ENCODE results near the gene KIF1C. TPM values are rescaled to one million over a fixed set of nuclear protein-coding genes. Genes with fewer than 3 reads are reported as not detected.

The KIF1C gene
- 39.5 and 44.4 TPM in 2 replicates for total RNA-seq

DNA sequence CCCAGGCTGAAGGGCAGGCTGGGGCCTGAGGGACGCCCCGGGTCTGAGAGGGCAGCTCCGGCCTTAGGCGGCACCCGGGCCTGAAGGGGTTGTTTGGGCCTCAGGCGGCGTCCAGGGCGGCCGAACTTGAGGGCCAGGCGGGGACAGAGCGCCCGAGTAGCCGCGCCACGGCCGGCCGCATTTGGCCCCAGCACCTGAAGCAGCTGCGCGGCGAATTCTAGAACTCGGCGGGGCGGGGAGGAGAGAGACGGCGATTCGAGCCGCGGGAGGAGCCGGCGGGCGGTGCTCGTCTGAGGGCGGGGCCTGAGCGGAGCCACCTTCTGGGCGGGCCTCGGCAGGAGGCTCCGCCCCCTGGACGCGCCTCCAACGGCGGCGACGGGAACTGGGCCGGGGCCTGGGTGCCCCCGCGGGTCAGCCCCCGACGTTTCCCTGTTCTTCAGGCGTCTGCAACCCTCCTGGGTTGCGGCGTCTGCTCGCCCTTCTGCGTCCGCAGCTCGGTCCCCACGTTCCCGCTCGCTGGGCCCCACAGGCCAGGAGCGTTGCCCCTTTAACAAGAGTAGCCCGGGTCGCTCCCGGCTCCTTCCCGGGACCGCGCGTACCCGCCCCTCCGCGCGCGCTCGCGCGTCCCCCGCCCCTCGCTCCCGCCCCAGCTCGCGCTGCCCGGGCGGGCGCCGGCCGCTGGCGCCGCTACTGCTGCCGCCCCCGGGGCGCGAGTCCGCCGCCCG is at the start of gene KIF1C, which contains the start of gene INCA1:
KIF1C (plus strand) TSS at position 649 of the 725 bp plus-strand sequence. CDS start 2,297 bp downstream, outside the sequence.
INCA1 (minus strand) TSS at position 221 of the 725 bp plus-strand sequence. CDS start 3,085 bp downstream, outside the sequence.

DNA sequence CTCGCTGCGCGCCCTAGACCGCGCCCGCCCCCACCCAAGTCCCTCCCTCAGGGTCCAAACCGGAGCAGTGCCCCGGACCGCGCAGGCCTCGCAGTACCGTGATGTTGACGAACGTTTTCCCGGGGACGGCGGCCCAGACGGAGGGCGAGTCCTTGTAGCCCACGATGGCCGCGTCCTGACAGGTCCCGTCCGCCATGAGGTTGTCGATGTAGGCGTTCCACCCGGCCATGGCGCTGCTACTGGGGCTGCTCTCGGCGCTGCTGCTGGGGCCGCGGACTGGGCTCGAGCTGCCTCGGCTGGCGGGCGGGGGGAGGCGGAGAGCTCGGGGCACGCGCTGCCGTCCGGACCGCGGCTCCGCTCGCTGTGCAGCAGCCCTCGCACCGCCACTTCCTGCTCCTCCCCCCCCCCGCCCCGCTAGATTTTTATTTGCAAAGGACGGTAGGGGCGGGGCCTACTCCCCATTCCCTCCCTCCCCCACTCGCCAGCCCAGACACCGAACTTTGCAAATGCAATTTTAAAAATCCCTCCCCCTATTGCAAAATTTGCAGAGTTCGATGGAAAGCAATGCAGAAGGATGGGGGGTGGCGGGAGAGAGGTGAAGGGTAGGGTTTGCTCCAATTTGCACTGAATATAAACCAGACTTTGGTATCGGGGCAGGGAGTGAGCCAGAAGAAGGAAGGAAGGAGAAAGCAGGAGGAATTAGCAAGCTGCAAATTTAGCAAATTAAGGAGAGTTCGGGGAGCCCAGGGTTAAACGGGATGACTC is 49.4 kb upstream of the KIF1C start, which contains the start of gene PFN1:
PFN1 (minus strand) TSS at position 365 of the 765 bp plus-strand sequence; CDS start at position 229, 136 bp downstream.

GRCh38 chr17:4950746-4951204 is 47.0 kb upstream of the KIF1C start, which contains the start of gene ENO3:
Gene ENO3, plus strand, starts transcription at chr17:4951119. Its CDS starts 711 bp downstream, at chr17:4951830.

DNA sequence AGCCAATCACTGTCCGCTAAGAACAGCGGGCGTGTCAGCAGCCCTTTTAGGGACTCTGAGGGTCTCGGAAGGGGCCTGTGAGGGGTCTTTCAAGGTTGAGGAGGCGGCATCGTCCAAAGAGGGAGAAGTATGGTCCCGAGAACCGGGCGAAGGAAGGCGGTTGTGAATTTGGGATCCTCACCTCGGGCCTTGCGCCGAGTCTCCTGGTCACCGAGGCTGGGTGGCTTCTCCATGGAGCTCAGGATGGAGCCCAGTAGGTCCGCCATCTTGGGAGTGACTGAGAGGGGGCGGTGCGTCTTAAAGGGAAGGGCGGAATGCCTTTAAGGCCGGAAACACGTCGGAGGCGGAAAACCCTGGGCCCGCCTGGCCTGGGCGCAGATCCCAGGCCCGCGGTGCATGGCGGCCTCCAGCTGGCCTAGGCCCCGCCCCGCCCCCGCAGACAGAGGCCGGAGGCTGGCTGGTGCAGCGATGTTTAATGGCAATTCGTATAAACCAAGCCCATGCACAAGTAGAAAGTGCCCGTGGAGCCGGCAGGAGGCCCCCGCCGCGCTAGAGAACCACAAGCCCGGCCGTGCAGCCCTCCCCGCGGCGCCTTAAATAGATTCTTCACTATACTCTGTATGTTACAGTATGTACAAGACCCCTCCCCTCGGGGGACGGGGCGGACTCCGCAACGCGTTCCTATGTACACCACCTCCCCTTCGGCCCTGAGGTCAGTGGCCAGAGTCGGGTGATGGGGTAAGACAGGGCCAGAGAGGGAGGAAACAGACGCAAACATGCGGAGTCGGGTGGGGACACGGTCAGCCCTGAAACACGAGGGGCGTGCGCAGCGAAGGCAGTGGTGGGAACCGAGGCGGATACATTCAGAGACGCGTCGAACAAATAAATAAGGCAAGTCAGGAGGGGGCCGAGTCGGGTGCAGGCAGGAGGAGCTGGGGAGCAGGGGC is 29.9 kb upstream of the KIF1C start, which contains the start of gene SPAG7:
SPAG7 (minus strand) TSS at position 279 of the 947 bp plus-strand sequence; CDS start at position 266, 13 bp downstream.

GRCh38 chr17:4986951-4987766 is 10.6 kb upstream of the KIF1C start, which contains the start of gene CAMTA2:
Gene CAMTA2, minus strand, starts transcription at chr17:4987675. Its CDS starts 1,453 bp downstream, at chr17:4986222.

DNA sequence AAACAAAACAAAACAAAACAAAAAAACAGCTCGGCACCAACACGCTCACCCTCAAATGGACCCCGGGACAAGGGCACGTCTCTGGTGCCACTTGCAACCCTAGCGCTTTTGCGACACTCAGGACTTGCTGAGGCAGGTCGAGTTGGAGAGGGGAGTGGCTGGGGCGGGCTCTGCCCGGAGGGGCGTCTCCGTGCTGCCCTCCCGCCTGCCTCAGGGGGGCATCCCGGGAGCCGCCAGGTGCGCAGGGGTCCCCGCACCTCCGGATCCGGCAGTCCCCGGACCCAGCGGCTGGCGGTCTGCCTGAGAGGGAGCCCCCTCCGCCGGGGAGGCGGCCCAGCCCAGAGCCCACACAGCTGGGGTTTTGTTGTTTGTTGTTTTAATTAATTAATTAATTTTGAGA is 37.6 kb downstream of the KIF1C start, which contains the start of gene SLC52A1:
SLC52A1 (minus strand) TSS at position 112 of the 400 bp plus-strand sequence. CDS start 820 bp downstream, outside the sequence.

Other genes starting within 250 kb of the KIF1C start
- not detected in 2 replicates for gene TM4SF5, start 226.1 kb upstream of the KIF1C start, total RNA-seq
- 0.50 TPM in 1 of 2 replicates, not detected in the other for gene VMO1, start 211.6 kb upstream of the KIF1C start, total RNA-seq
- gene GLTPD2, start 209.0 kb upstream of the KIF1C start, total RNA-seq: not detected in 2 replicates
- gene PSMB6, start 201.8 kb upstream of the KIF1C start, total RNA-seq: 280 and 286 TPM in 2 replicates
- gene PLD2, start 190.8 kb upstream of the KIF1C start, total RNA-seq: 12.1 and 14.3 TPM in 2 replicates
- 13.8 and 14.5 TPM in 2 replicates for gene MINK1, start 164.6 kb upstream of the KIF1C start, total RNA-seq
- gene C17orf107, start 98.4 kb upstream of the KIF1C start, total RNA-seq: 2.5 and 4.0 TPM in 2 replicates
- gene CHRNE, start 94.9 kb upstream of the KIF1C start, total RNA-seq: 0.74 and 1.2 TPM in 2 replicates
- not detected in 2 replicates for gene GP1BA, start 65.7 kb upstream of the KIF1C start, total RNA-seq
- gene SLC25A11, start 57.9 kb upstream of the KIF1C start, total RNA-seq: 66.7 and 77.0 TPM in 2 replicates
- 50.3 and 53.8 TPM in 2 replicates for gene RNF167, start 57.7 kb upstream of the KIF1C start, total RNA-seq
- gene PFN1, start 49.4 kb upstream of the KIF1C start, total RNA-seq: 2,381 and 2,852 TPM in 2 replicates
- 0.74 and 1.8 TPM in 2 replicates for gene ENO3, start 46.8 kb upstream of the KIF1C start, total RNA-seq
- 59.6 and 59.9 TPM in 2 replicates for gene SPAG7, start 30.1 kb upstream of the KIF1C start, total RNA-seq
- gene CAMTA2, start 10.3 kb upstream of the KIF1C start, total RNA-seq: 18.7 and 20.3 TPM in 2 replicates
- gene INCA1, start 428 bp upstream of the KIF1C start, total RNA-seq: 0.17 and 0.74 TPM in 2 replicates
- 0.15 TPM in 1 of 2 replicates, not detected in the other for gene SLC52A1, start 37.5 kb downstream of the KIF1C start, total RNA-seq
- 0.67 and 0.89 TPM in 2 replicates for gene ZFP3, start 80.5 kb downstream of the KIF1C start, total RNA-seq
- 10.1 and 11.0 TPM in 2 replicates for gene ZNF232, start 113.9 kb downstream of the KIF1C start, total RNA-seq
- gene USP6, start 118.1 kb downstream of the KIF1C start, total RNA-seq: 0.15 and 0.17 TPM in 2 replicates
- gene ZNF594, start 193.9 kb downstream of the KIF1C start, total RNA-seq: 4.9 and 5.4 TPM in 2 replicates
- gene SCIMP, start 236.9 kb downstream of the KIF1C start, total RNA-seq: not detected in 2 replicates